H9 (cell line): ENCODE data around the gene DMAC2. TPM values are rescaled to one million over a fixed set of nuclear protein-coding genes. Genes with fewer than 3 reads are reported as not detected.
"Not testable (repeated sequence)": the region's sequence is repeated elsewhere in the genome, so short reads cannot be mapped to it uniquely, and the experiment has no call there.

Experiments
- DNase-seq: peaks from one replicate; pipeline ENCODE4 v3.0.0-alpha.2; 2017
- H2AFZ ChIP-seq: one replicate; pipeline ENCODE4 v1.6.1; 2013; ENCODE audit warnings: mild to moderate bottlenecking, low read length, control low read depth, moderate library complexity
- H2AK5ac ChIP-seq: 2 replicates; pipeline ENCODE4 v1.6.1; 2013; ENCODE audit warnings: low read length, control low read depth, mixed read lengths; ENCODE audit not compliant: insufficient read length
- H2BK120ac ChIP-seq: one replicate; pipeline ENCODE4 v1.6.1; 2013; ENCODE audit warnings: low read depth, mild to moderate bottlenecking, low read length, control low read depth, inconsistent platforms; ENCODE audit not compliant: poor library complexity, severe bottlenecking
- H2BK12ac ChIP-seq: 2 replicates; pipeline ENCODE4 v1.6.1; 2013; ENCODE audit warnings: low read length, control low read depth, mixed read lengths, low read depth; ENCODE audit not compliant: insufficient read length
- H2BK15ac ChIP-seq: 2 replicates; pipeline ENCODE4 v1.6.1; 2013; ENCODE audit warnings: low read depth, low read length, control low read depth
- H2BK20ac ChIP-seq: one replicate; pipeline ENCODE4 v1.6.1; 2013; ENCODE audit warnings: low read depth, mild to moderate bottlenecking, low read length, control low read depth, inconsistent platforms; ENCODE audit not compliant: poor library complexity, severe bottlenecking
- H2BK5ac ChIP-seq: 2 replicates; pipeline ENCODE4 v1.6.1; 2013; ENCODE audit warnings: low read length, control low read depth, mixed read lengths; ENCODE audit not compliant: insufficient read length
- H3K14ac ChIP-seq: 2 replicates; pipeline ENCODE4 v1.6.1; 2013; ENCODE audit warnings: low read length, control low read depth; ENCODE audit not compliant: insufficient read depth
- H3K18ac ChIP-seq: 2 replicates; pipeline ENCODE4 v1.6.1; 2013; ENCODE audit warnings: low read depth, mild to moderate bottlenecking, mixed read lengths, low read length, control low read depth; ENCODE audit not compliant: insufficient read length
- H3K23ac ChIP-seq: 2 replicates; pipeline ENCODE4 v1.6.1; 2013; ENCODE audit warnings: low read length, control low read depth, mixed read lengths, low read depth; ENCODE audit not compliant: insufficient read length
- H3K23me2 ChIP-seq: 2 replicates; pipeline ENCODE4 v1.6.1; 2013; ENCODE audit warnings: low read depth, mild to moderate bottlenecking, mixed read lengths, low read length, control low read depth; ENCODE audit not compliant: insufficient read length, poor library complexity, severe bottlenecking
- H3K27ac ChIP-seq: 2 replicates; pipeline ENCODE4 v1.5.1; 2013; ENCODE audit warnings: low read length, control low read depth, mixed read lengths, low read depth; ENCODE audit not compliant: insufficient read length
- H3K27me3 ChIP-seq: 2 replicates; pipeline ENCODE4 v1.6.1; 2013; ENCODE audit warnings: low read length, control low read depth, inconsistent platforms; ENCODE audit not compliant: insufficient read depth
- H3K4ac ChIP-seq: 2 replicates; pipeline ENCODE4 v1.6.1; 2013; ENCODE audit warnings: low read depth, mild to moderate bottlenecking, control low read depth, inconsistent platforms, low read length, moderate library complexity
- H3K4me1 ChIP-seq: 2 replicates; pipeline ENCODE4 v1.6.1; 2013; ENCODE audit warnings: low read length, control low read depth, inconsistent platforms; ENCODE audit not compliant: insufficient read depth
- H3K4me2 ChIP-seq: 2 replicates; pipeline ENCODE4 v1.6.1; 2013; ENCODE audit warnings: low read length, control low read depth, mixed read lengths; ENCODE audit not compliant: insufficient read length, insufficient read depth
- H3K56ac ChIP-seq: 2 replicates; pipeline ENCODE4 v1.6.1; 2013; ENCODE audit warnings: low read depth, mild to moderate bottlenecking, mixed read lengths, low read length, control low read depth; ENCODE audit not compliant: insufficient read length
- H3K79me1 ChIP-seq: 2 replicates; pipeline ENCODE4 v1.6.1; 2013; ENCODE audit warnings: low read depth, mild to moderate bottlenecking, moderate library complexity, low read length, control low read depth, inconsistent platforms; ENCODE audit not compliant: insufficient read depth, poor library complexity, severe bottlenecking
- H3K79me2 ChIP-seq: 2 replicates; pipeline ENCODE4 v1.6.1; 2013; ENCODE audit warnings: low read length, control low read depth, inconsistent platforms; ENCODE audit not compliant: insufficient read depth
- H3K9ac ChIP-seq: 2 replicates; pipeline ENCODE4 v1.6.1; 2013; ENCODE audit warnings: low read length, control low read depth, mixed read lengths; ENCODE audit not compliant: insufficient read length; ENCODE audit errors: extremely low read depth
- H3K9me3 ChIP-seq: one replicate; pipeline ENCODE4 v1.6.1; 2013; ENCODE audit warnings: low read depth, low read length, inconsistent platforms; ENCODE audit not compliant: control insufficient read depth
- H3T11ph ChIP-seq: one replicate; pipeline ENCODE4 v1.6.1; 2013; ENCODE audit warnings: mild to moderate bottlenecking, low read length, control low read depth, inconsistent platforms
- H4K20me1 ChIP-seq: one replicate; pipeline ENCODE4 v1.6.1; 2013; ENCODE audit not compliant: control insufficient read depth, insufficient read length, insufficient read depth
- H4K5ac ChIP-seq: 2 replicates; pipeline ENCODE4 v1.6.1; 2013; ENCODE audit warnings: low read depth, mild to moderate bottlenecking, mixed read lengths, low read length, control low read depth; ENCODE audit not compliant: insufficient read length
- H4K8ac ChIP-seq: replicated peaks from 2 replicates; pipeline ENCODE4 v1.6.1; 2013; ENCODE audit warnings: low read length, control low read depth, mixed read lengths, low read depth; ENCODE audit not compliant: insufficient read length
- H4K91ac ChIP-seq: 2 replicates; pipeline ENCODE4 v1.6.1; 2013; ENCODE audit warnings: low read depth, mild to moderate bottlenecking, moderate library complexity, mixed read lengths, low read length, control low read depth; ENCODE audit not compliant: insufficient read length
- H3K27ac Mint-ChIP-seq, 3 experiments: 2 replicates in 2 of 3; 3 replicates in 1 of 3; pipeline ENCODE4 v1.8.0; 2020 to 2021; ENCODE audit warnings: mixed read lengths in 3 of 3, mild to moderate bottlenecking in 1 of 3, moderate library complexity in 1 of 3
- H3K27me3 Mint-ChIP-seq: 2 replicates; pipeline ENCODE4 v1.8.0; 2021; ENCODE audit warnings: low read depth, mild to moderate bottlenecking, moderate library complexity, mixed read lengths
- H3K36me3 Mint-ChIP-seq, 3 experiments: 2 replicates in 2 of 3; 3 replicates in 1 of 3; pipeline ENCODE4 v1.8.0; 2020 to 2021; ENCODE audit warnings: low read depth in 3 of 3, mixed read lengths in 3 of 3; ENCODE audit not compliant: insufficient read depth in 1 of 3
- H3K4me1 Mint-ChIP-seq, 2 experiments: 2 replicates each; pipeline ENCODE4 v1.8.0; 2020; ENCODE audit warnings: mixed read lengths in 2 of 2
- H3K4me3 Mint-ChIP-seq, 2 experiments: 2 replicates in 1 of 2; 3 replicates in 1 of 2; pipeline ENCODE4 v1.8.0; 2020 to 2021; ENCODE audit warnings: mild to moderate bottlenecking in 2 of 2, mixed read lengths in 2 of 2, moderate library complexity in 1 of 2
- H3K9me3 Mint-ChIP-seq, 2 experiments: 2 replicates in 1 of 2; 3 replicates in 1 of 2; pipeline ENCODE4 v1.8.0; 2020; ENCODE audit warnings: mild to moderate bottlenecking in 2 of 2, mixed read lengths in 2 of 2, moderate library complexity in 1 of 2
- WGBS: extraction: QIAGEN DNeasy Blood & Tissue Kit; methylation state at CpG from one replicate; pipeline ENCODE4 v1.1.7; 2013; ENCODE audit warnings: missing lambda C conversion rate, low lambda C conversion rate, mixed read lengths; ENCODE audit not compliant: insufficient read length; ENCODE audit errors: extremely low coverage; 5-methylcytosine and 5-hydroxymethylcytosine counted together
- total RNA-seq: library from RNA; stranded (reverse); gene quantifications from 2 replicates; pipeline ENCODE4 v1.2.1, GENCODE V29; 2021
- TF ChIP-seq, protein P1 (sequence below): fragments of 200-600 bp; sonication (generic); conservative IDR thresholded peaks from 3 replicates; pipeline ENCODE4 v1.8.0; 2021; ENCODE audit warnings: antibody characterized with exemption, mild to moderate bottlenecking

DMAC2 gene
- total RNA-seq, 1 experiment from 2014 or later: 70.5 TPM

DNA sequence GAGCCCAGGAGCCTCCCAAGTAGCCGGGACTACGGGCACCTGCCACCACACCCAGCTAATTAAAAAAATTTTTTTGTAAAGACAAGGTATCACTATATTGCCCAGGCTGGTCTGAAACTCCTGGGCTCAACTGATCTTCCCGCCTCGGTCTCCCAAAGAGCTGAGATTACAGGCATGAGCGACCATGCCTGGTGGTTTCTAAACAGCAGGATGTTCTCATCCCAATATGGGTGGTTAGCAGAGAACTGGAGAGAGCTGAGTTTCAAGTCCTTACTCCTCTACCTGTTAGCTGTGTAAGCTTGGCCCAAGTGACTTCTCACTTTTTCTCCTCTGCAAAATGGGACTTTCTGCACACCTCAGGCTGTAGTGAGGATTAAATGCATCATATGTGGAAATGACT is 55.4 kb downstream of the DMAC2 start:
- no peaks in the 10 kb centered on the region for H3K79me2 ChIP-seq
- no peak overlapping the region for H2BK15ac ChIP-seq
- no peak overlapping the region for H2AFZ ChIP-seq
- H3K23ac ChIP-seq: no peak overlapping the region
- H2BK5ac ChIP-seq: no peak overlapping the region
- no peak for DNase-seq
- H2AK5ac ChIP-seq: no peak overlapping the region
- H3K27ac Mint-ChIP-seq: peak overlapping the region in 2 of 3 experiments; percentile 36 to 85; a peak in 2 of 7 replicates
- H3K9ac ChIP-seq: no peak overlapping the region
- H3K9me3 Mint-ChIP-seq: no peaks in the 10 kb centered on the region
- H4K91ac ChIP-seq: no peak overlapping the region
- no peak overlapping the region for H3K4ac ChIP-seq
- H3K18ac ChIP-seq: no peak overlapping the region
- H4K8ac ChIP-seq: no peak overlapping the region
- no peak overlapping the region for H2BK12ac ChIP-seq
- no peaks in the 10 kb centered on the region for H3K27me3 ChIP-seq
- H2BK120ac ChIP-seq: no peak overlapping the region
- peak overlapping the region; percentile 21 for H3K56ac ChIP-seq
- H3K27ac ChIP-seq: no peak overlapping the region
- H4K20me1 ChIP-seq: no peaks in the 10 kb centered on the region
- no peak overlapping the region for H3K4me3 Mint-ChIP-seq
- H3K14ac ChIP-seq: no peak overlapping the region
- no peaks in the 10 kb centered on the region for H3K23me2 ChIP-seq
- no peaks in the 10 kb centered on the region for H3K4me1 Mint-ChIP-seq
- no CpG with 5 or more reads among the region's 5 CpGs for WGBS
- H3T11ph ChIP-seq: no peak overlapping the region
- no peaks in the 10 kb centered on the region for H3K4me1 ChIP-seq
- H3K27me3 Mint-ChIP-seq: peaks cover 2% of the 10 kb centered on the region; the same call in 1 of the 2 replicates
- H4K5ac ChIP-seq: no peak overlapping the region
- no peaks in the 10 kb centered on the region for H3K9me3 ChIP-seq
- peaks cover 2 to 38% (median 9%) of the 10 kb centered on the region in 3 experiments; a peak in 6 of 7 replicates for H3K36me3 Mint-ChIP-seq
- H3K4me2 ChIP-seq: no peak overlapping the region
- TF ChIP-seq, protein P1, sequence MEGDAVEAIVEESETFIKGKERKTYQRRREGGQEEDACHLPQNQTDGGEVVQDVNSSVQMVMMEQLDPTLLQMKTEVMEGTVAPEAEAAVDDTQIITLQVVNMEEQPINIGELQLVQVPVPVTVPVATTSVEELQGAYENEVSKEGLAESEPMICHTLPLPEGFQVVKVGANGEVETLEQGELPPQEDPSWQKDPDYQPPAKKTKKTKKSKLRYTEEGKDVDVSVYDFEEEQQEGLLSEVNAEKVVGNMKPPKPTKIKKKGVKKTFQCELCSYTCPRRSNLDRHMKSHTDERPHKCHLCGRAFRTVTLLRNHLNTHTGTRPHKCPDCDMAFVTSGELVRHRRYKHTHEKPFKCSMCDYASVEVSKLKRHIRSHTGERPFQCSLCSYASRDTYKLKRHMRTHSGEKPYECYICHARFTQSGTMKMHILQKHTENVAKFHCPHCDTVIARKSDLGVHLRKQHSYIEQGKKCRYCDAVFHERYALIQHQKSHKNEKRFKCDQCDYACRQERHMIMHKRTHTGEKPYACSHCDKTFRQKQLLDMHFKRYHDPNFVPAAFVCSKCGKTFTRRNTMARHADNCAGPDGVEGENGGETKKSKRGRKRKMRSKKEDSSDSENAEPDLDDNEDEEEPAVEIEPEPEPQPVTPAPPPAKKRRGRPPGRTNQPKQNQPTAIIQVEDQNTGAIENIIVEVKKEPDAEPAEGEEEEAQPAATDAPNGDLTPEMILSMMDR: no peak
- H3K79me1 ChIP-seq: no peaks in the 10 kb centered on the region
- H2BK20ac ChIP-seq: no peak overlapping the region

- H3K79me1 ChIP-seq, H3K23me2 ChIP-seq, H3K4me2 ChIP-seq, H3T11ph ChIP-seq, H3K27me3 Mint-ChIP-seq, H4K20me1 ChIP-seq, H2AK5ac ChIP-seq, DNase-seq, H2BK20ac ChIP-seq, H3K14ac ChIP-seq, H3K4ac ChIP-seq, H3K27me3 ChIP-seq, H2BK5ac ChIP-seq, H3K9me3 ChIP-seq, H3K79me2 ChIP-seq, H3K18ac ChIP-seq, H3K27ac ChIP-seq, H3K56ac ChIP-seq, H4K5ac ChIP-seq, H2BK120ac ChIP-seq, H2BK15ac ChIP-seq, H4K8ac ChIP-seq, H3K9me3 Mint-ChIP-seq, H2AFZ ChIP-seq, H3K27ac Mint-ChIP-seq, H3K4me3 Mint-ChIP-seq, H3K23ac ChIP-seq, H3K4me1 ChIP-seq, H4K91ac ChIP-seq, H3K9ac ChIP-seq, H2BK12ac ChIP-seq: not testable (repeated sequence)
- peaks cover 9 to 14% of the 10 kb centered on the region in 2 experiments for H3K4me1 Mint-ChIP-seq
- WGBS: no CpG with 5 or more reads among the region's 8 CpGs
- peaks cover 2 to 16% (median 8%) of the 10 kb centered on the region in 3 experiments; a peak in 6 of 7 replicates for H3K36me3 Mint-ChIP-seq
Measured at GRCh38 chr19:41381536-41381935, 58.2 kb downstream of the DMAC2 start.
